ENCODE measurements around the gene N4BP2L2.
"Not testable (repeated sequence)": the region's sequence is repeated elsewhere in the genome, so short reads cannot be mapped to it uniquely, and the experiment has no call there.

Gene N4BP2L2

DNA sequence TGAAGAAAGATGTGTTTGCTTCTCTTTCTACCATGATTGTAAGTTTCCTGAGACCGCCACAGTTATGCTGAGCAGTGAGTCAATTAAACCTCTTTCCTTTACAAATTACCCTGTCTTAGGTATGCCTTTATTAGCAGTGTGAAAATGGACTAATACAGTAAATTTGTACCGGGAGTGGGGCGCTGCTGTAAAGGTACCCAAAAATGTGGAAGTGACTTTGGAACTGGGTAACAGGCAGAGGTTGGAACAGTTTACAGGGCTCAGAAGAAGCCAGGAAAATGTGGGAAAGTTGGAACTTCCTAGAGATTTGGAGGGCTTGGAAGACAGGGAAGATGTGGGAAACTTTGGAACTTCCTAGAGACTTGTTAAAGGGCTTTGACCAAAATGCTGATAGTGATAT, 38.4 kb upstream of the N4BP2L2 start:
- ATAC-seq, result no peak
- TF ChIP-seq TSHZ2 (CRISPR knock-in tag; IDR thresholded peaks at IDR 0.05) (no peak), ZNF8 (CRISPR knock-in tag; IDR thresholded peaks at IDR 0.05) (no peak), TCF4 (CRISPR knock-in tag; IDR thresholded peaks at IDR 0.05; ENCODE audit: borderline replicate concordance) (no peak), ARNTL (CRISPR knock-in tag; IDR thresholded peaks at IDR 0.05; ENCODE audit: borderline replicate concordance, low read depth) (no peak), ZNF565 (CRISPR knock-in tag; conservative IDR thresholded peaks at IDR 0.05; ENCODE audit: low read depth) (no peak), RARB (CRISPR knock-in tag; IDR thresholded peaks at IDR 0.05) (no peak)
- TF ChIP-seq, protein P1, sequence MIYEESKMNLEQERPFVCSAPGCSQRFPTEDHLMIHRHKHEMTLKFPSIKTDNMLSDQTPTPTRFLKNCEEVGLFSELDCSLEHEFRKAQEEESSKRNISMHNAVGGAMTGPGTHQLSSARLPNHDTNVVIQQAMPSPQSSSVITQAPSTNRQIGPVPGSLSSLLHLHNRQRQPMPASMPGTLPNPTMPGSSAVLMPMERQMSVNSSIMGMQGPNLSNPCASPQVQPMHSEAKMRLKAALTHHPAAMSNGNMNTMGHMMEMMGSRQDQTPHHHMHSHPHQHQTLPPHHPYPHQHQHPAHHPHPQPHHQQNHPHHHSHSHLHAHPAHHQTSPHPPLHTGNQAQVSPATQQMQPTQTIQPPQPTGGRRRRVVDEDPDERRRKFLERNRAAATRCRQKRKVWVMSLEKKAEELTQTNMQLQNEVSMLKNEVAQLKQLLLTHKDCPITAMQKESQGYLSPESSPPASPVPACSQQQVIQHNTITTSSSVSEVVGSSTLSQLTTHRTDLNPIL (CRISPR knock-in tag; IDR thresholded peaks at IDR 0.05; ENCODE audit: low read depth), result no peak

- not testable (repeated sequence) for ATAC-seq
Measured at GRCh38 chr13:32575687-32576086, 37.1 kb upstream of the N4BP2L2 start.

DNA sequence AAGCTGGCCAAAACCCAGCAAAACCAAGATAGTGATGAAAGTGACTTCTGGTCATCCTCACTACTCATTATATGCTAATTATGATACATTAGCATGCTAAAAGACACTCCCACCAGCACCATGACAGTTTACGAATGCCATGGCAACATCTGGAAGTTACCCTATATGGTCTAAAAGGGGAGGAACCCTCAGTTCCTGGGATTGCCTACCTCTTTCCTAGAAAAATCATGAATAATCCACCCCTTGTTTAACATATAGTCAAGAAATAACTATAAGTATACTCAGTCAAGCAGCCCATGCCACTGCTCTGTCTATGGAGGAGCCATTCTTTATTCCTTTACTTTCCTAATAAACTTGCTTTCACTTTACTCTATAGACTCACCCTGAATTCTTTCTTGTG, 22.2 kb upstream of the N4BP2L2 start:
- ATAC-seq, result not testable (repeated sequence)

- TF ChIP-seq OSR1 (CRISPR knock-in tag; IDR thresholded peaks at IDR 0.05), result no peak
- TF ChIP-seq ISL1 (CRISPR knock-in tag; IDR thresholded peaks at IDR 0.05), result no peak
- TF ChIP-seq TSHZ2 (CRISPR knock-in tag; IDR thresholded peaks at IDR 0.05), result no peak
- TF ChIP-seq, protein P1 (CRISPR knock-in tag; IDR thresholded peaks at IDR 0.05; ENCODE audit: low read depth), result no peak
- no peak for TF ChIP-seq ZNF565 (CRISPR knock-in tag; conservative IDR thresholded peaks at IDR 0.05; ENCODE audit: low read depth)
- TF ChIP-seq, protein P2, sequence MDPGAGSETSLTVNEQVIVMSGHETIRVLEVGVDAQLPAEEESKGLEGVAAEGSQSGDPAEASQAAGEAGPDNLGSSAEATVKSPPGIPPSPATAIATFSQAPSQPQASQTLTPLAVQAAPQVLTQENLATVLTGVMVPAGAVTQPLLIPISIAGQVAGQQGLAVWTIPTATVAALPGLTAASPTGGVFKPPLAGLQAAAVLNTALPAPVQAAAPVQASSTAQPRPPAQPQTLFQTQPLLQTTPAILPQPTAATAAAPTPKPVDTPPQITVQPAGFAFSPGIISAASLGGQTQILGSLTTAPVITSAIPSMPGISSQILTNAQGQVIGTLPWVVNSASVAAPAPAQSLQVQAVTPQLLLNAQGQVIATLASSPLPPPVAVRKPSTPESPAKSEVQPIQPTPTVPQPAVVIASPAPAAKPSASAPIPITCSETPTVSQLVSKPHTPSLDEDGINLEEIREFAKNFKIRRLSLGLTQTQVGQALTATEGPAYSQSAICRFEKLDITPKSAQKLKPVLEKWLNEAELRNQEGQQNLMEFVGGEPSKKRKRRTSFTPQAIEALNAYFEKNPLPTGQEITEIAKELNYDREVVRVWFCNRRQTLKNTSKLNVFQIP (CRISPR knock-in tag; IDR thresholded peaks at IDR 0.05; ENCODE audit: borderline replicate concordance, low read depth), result no peak
- TF ChIP-seq TCF4 (CRISPR knock-in tag; IDR thresholded peaks at IDR 0.05; ENCODE audit: borderline replicate concordance), result no peak
- TF ChIP-seq CSDC2 (CRISPR knock-in tag; IDR thresholded peaks at IDR 0.05), result no peak
- TF ChIP-seq TOX (CRISPR knock-in tag; IDR thresholded peaks at IDR 0.05; ENCODE audit: borderline replicate concordance), result no peak
- no peak for TF ChIP-seq ZFP3 (CRISPR knock-in tag; IDR thresholded peaks at IDR 0.05)
- no peak for TF ChIP-seq ZFP30 (CRISPR knock-in tag; IDR thresholded peaks at IDR 0.05)
- TF ChIP-seq ARNTL (CRISPR knock-in tag; IDR thresholded peaks at IDR 0.05; ENCODE audit: borderline replicate concordance, low read depth), result no peak
- TF ChIP-seq ESRRG (CRISPR knock-in tag; IDR thresholded peaks at IDR 0.05), result no peak
- TF ChIP-seq PPARA (CRISPR knock-in tag; IDR thresholded peaks at IDR 0.05; ENCODE audit: borderline replicate concordance), result no peak
- no peak for TF ChIP-seq SNAI2 (CRISPR knock-in tag; IDR thresholded peaks at IDR 0.05)
- no peak for TF ChIP-seq ZNF8 (CRISPR knock-in tag; IDR thresholded peaks at IDR 0.05)
- TF ChIP-seq BACH2 (CRISPR knock-in tag; IDR thresholded peaks at IDR 0.05; ENCODE audit: borderline replicate concordance), result no peak
- no peak for TF ChIP-seq PATZ1 (CRISPR knock-in tag; IDR thresholded peaks at IDR 0.05; ENCODE audit: borderline replicate concordance)
- TF ChIP-seq, protein P3, sequence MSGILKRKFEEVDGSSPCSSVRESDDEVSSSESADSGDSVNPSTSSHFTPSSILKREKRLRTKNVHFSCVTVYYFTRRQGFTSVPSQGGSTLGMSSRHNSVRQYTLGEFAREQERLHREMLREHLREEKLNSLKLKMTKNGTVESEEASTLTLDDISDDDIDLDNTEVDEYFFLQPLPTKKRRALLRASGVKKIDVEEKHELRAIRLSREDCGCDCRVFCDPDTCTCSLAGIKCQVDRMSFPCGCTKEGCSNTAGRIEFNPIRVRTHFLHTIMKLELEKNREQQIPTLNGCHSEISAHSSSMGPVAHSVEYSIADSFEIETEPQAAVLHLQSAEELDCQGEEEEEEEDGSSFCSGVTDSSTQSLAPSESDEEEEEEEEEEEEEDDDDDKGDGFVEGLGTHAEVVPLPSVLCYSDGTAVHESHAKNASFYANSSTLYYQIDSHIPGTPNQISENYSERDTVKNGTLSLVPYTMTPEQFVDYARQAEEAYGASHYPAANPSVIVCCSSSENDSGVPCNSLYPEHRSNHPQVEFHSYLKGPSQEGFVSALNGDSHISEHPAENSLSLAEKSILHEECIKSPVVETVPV (CRISPR knock-in tag; IDR thresholded peaks at IDR 0.05), result no peak
- no peak for ATAC-seq
Measured at GRCh38 chr13:32555613-32556012, 17.0 kb upstream of the N4BP2L2 start.
